ENCODE measurements around the gene TDP2. TPM values are rescaled to one million over a fixed set of nuclear protein-coding genes. Genes with fewer than 3 reads are reported as not detected.

The TDP2 gene
- total and polyA plus RNA-seq, 9 of the 15 experiments (the other 6 are each of a cell fraction or from before 2014, with no cell fraction given): 27.7 to 60.1 (median 31.8) TPM

DNA sequence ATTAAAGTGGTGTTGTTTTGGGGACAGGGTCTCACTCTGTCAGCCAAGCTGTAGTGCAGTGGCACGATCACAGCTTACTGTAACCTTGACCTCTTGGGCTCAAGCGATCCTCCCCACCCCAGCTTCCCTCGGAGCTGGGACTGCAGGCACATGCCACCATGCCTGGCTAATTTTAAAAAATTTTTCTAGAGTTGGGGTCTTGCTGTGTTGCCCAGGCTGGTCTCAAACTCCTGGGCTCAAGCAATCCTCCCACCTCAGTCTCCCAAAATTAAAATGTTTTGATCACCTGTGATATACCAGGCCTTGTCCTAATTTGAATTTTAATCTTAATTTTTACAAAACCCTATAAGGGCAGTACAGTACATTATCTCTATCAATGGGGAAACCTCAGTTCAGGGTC, 25.7 kb upstream of the TDP2 start:
- intact Hi-C loops (cut with micrococcal nuclease): no loop called here
- Histone ChIP-seq H3K4me3 (no peak overlapping the region), H3K27ac (ENCODE audit: extremely low read depth, low read depth, low read length) (no peak overlapping the region), H3K36me3 (ENCODE audit: control insufficient read depth, insufficient read depth, low read length) (peaks cover under 1% of the 10 kb centered on the region; the same call in 2 of the 3 replicates), H3K79me2 (ENCODE audit: control insufficient read depth, insufficient read depth, low read length) (no peaks in the 10 kb centered on the region), H3K4me2 (ENCODE audit: insufficient read depth, low read length) (no peak overlapping the region), H3K9me1 (ENCODE audit: control insufficient read depth, insufficient read depth, low read length) (no peaks in the 10 kb centered on the region), H2AFZ (ENCODE audit: low read depth, low read length) (no peak overlapping the region), H3K9me3 (replicated peaks; ENCODE audit: control insufficient read depth, insufficient read depth, low read depth, low read length) (no peaks in the 10 kb centered on the region), H3K9ac (ENCODE audit: insufficient read depth in 1 of 2, low read depth in 2 of 2, low read length in 2 of 2) (no peak overlapping the region), H3K27me3 (ENCODE audit: control insufficient read depth in 2 of 2, insufficient read depth in 2 of 2, low read length in 2 of 2) (no peaks in the 10 kb centered on the region), H4K20me1 (replicated peaks; ENCODE audit: control insufficient read depth, insufficient read depth, low read length) (no peaks in the 10 kb centered on the region), H3K4me1 (replicated peaks in 1 of 2; ENCODE audit: control insufficient read depth in 2 of 2, insufficient read depth in 2 of 2, low read length in 2 of 2) (no peaks in the 10 kb centered on the region)
- TF ChIP-seq HNRNPLL (IDR thresholded peaks at IDR 0.05; ENCODE audit: low read depth, low read length, poor library complexity, severe bottlenecking) (no peak), SP2 (IDR thresholded peaks at IDR 0.05; ENCODE audit: extremely low read depth, low read depth, low read length, poor library complexity, severe bottlenecking) (no peak), ZNF398 (CRISPR knock-in tag; IDR thresholded peaks at IDR 0.05) (no peak), NFE2L1 (tag; IDR thresholded peaks at IDR 0.05; ENCODE audit: borderline replicate concordance, low read depth) (no peak), ZNF184 (CRISPR knock-in tag; IDR thresholded peaks at IDR 0.05) (no peak), NFRKB (IDR thresholded peaks at IDR 0.05; ENCODE audit: low read depth) (no peak), ZNF785 (CRISPR knock-in tag; IDR thresholded peaks at IDR 0.05) (no peak), ZNF280A (IDR thresholded peaks at IDR 0.05; ENCODE audit: low read depth, partially characterized antibody) (no peak)
- ATAC-seq: no peak
- CTCF ChIA-PET (ENCODE audit: low intra/inter-chr PET ratio): no interaction called here
- POLR2A ChIA-PET: interaction anchor here (1.0 to 1.2 kb wide), 4 partner anchors 9 to 24 kb away, joined by 3 read pairs; no protein-coding TSS in a partner anchor
- no TSS peak for BruUV-seq (replicated peaks)
- WGBS (ENCODE audit: insufficient coverage, low coverage, missing lambda C conversion rate): 65% methylated on average over 3 of the region's 3 CpGs
- DNase-seq (ENCODE audit: extremely low read depth in 1 of 4, low spot score in 3 of 4): no peak
- in situ Hi-C loops (cut with MboI): no loop called here
- no peak for FAIRE-seq
